ENCODE data around the gene PRR12. TPM values are rescaled to one million over a fixed set of nuclear protein-coding genes. Genes with fewer than 3 reads are reported as not detected.

PRR12 gene
- polyA plus RNA-seq, 4 donors = 15.4 to 31.1 (median 20.3) TPM

GRCh38 chr19:49642492-49643035 is 51.6 kb downstream of the PRR12 start:
- DNase-seq (ENCODE audit: low read depth in 4 of 4, low spot score in 3 of 4) = no peak

GRCh38 chr19:49643466-49643865 is 52.5 kb downstream of the PRR12 start:
- no peak for DNase-seq (ENCODE audit: low read depth in 4 of 4, low spot score in 3 of 4)

GRCh38 chr19:49645592-49645991 is 54.6 kb downstream of the PRR12 start:
- no peak for DNase-seq (ENCODE audit: low read depth in 4 of 4, low spot score in 3 of 4)

GRCh38 chr19:49645995-49646394 is 55.0 kb downstream of the PRR12 start:
- no peak for DNase-seq (ENCODE audit: low read depth in 4 of 4, low spot score in 3 of 4)

GRCh38 chr19:49646586-49646985 is 55.6 kb downstream of the PRR12 start:
- DNase-seq (ENCODE audit: low read depth in 4 of 4, low spot score in 3 of 4) = no peak

GRCh38 chr19:49651029-49651819 is 60.2 kb downstream of the PRR12 start:
- no peak for DNase-seq (ENCODE audit: low read depth in 4 of 4, low spot score in 3 of 4)

- no peak for DNase-seq (ENCODE audit: low read depth in 4 of 4, low spot score in 3 of 4)
Measured at GRCh38 chr19:49651820-49652550, 61.0 kb downstream of the PRR12 start.

- no peak for DNase-seq (ENCODE audit: low read depth in 4 of 4, low spot score in 3 of 4)
Measured at GRCh38 chr19:49652551-49653465, 61.8 kb downstream of the PRR12 start.

- DNase-seq (ENCODE audit: low read depth in 4 of 4, low spot score in 3 of 4) = no peak
Measured at GRCh38 chr19:49653466-49653806, 62.5 kb downstream of the PRR12 start.

- DNase-seq (ENCODE audit: low read depth in 4 of 4, low spot score in 3 of 4) = no peak
Measured at GRCh38 chr19:49654581-49654980, 63.6 kb downstream of the PRR12 start.

GRCh38 chr19:49655570-49656455 is 64.8 kb downstream of the PRR12 start:
- DNase-seq (ENCODE audit: low read depth in 4 of 4, low spot score in 3 of 4) = no peak

- DNase-seq (ENCODE audit: low read depth in 4 of 4, low spot score in 3 of 4) = no peak
Measured at GRCh38 chr19:49656456-49657109, 65.6 kb downstream of the PRR12 start.

GRCh38 chr19:49657493-49658138 is 66.6 kb downstream of the PRR12 start:
- DNase-seq (ENCODE audit: low read depth in 4 of 4, low spot score in 3 of 4) = no peak

GRCh38 chr19:49658139-49658517 is 67.1 kb downstream of the PRR12 start:
- no peak for DNase-seq (ENCODE audit: low read depth in 4 of 4, low spot score in 3 of 4)

- no peak for DNase-seq (ENCODE audit: low read depth in 4 of 4, low spot score in 3 of 4)
Measured at GRCh38 chr19:49658566-49659442, 67.8 kb downstream of the PRR12 start.

GRCh38 chr19:49660338-49660961 is 69.5 kb downstream of the PRR12 start:
- DNase-seq (ENCODE audit: low read depth in 4 of 4, low spot score in 3 of 4) = no peak

GRCh38 chr19:49662011-49662410 is 71.0 kb downstream of the PRR12 start:
- no peak for DNase-seq (ENCODE audit: low read depth in 4 of 4, low spot score in 3 of 4)
